OCI-LY7 (cell line): Measurements from ENCODE around the gene SP7. TPM values are rescaled to one million over a fixed set of nuclear protein-coding genes. Genes with fewer than 3 reads are reported as not detected.
A peak's percentile ranks its signal among the peaks of the same experiment; 100 is the strongest.

Experiments
- BruUV-seq: library from RNA; stranded (reverse); fragments of 400-500 nt; replicated peaks from 2 replicates; lab custom pipeline; 2021; lab: Mats Ljungman, UMichigan
- CTCF ChIA-PET: fragments of 300-600 bp; sonication (Branson Sonifier 250); formaldehyde crosslinking; loops from one replicate; lab custom pipeline; 2022; ENCODE audit warnings: antibody characterized with exemption; ENCODE audit not compliant: unreplicated experiment; lab: Charles Lee
- POLR2A ChIA-PET: fragments of 300-600 bp; sonication (Branson Sonifier 250); formaldehyde crosslinking; loops from one replicate; lab custom pipeline; 2022; ENCODE audit warnings: antibody characterized with exemption; lab: Charles Lee
- DNase-seq: peaks from one replicate; pipeline ENCODE4 v3.0.0-alpha.2; 2015; ENCODE audit warnings: low spot score
- H2AFZ ChIP-seq: fragments of 200-600 bp; sonication (generic), shearing (Covaris generic); 2 replicates; pipeline ENCODE4 v1.6.1; 2014; ENCODE audit warnings: mild to moderate bottlenecking, antibody characterized with exemption, low read length, moderate library complexity
- H3K27ac ChIP-seq: fragments of 200-600 bp; sonication (generic); 2 replicates; pipeline ENCODE4 v1.5.1; 2014; ENCODE audit warnings: mixed run types, low read depth, mild to moderate bottlenecking, moderate library complexity, low read length, inconsistent platforms; ENCODE audit not compliant: poor library complexity, severe bottlenecking
- H3K36me3 ChIP-seq: fragments of 200-600 bp; sonication (generic); 2 replicates; pipeline ENCODE4 v1.6.1; 2014; ENCODE audit warnings: mild to moderate bottlenecking, antibody characterized with exemption, low read length, moderate library complexity, mixed read lengths; ENCODE audit not compliant: insufficient read depth
- H3K4me1 ChIP-seq: fragments of 200-600 bp; sonication (generic); 2 replicates; pipeline ENCODE4 v1.5.1; 2014; ENCODE audit warnings: mild to moderate bottlenecking, low read length; ENCODE audit not compliant: insufficient read depth, poor library complexity, severe bottlenecking
- H3K4me2 ChIP-seq: fragments of 200-600 bp; sonication (generic); 2 replicates; pipeline ENCODE4 v1.6.1; 2014; ENCODE audit warnings: mild to moderate bottlenecking, low read length
- H3K4me3 ChIP-seq: fragments of 200-600 bp; sonication (generic); 2 replicates; pipeline ENCODE4 v1.5.1; 2014; ENCODE audit warnings: mild to moderate bottlenecking, low read depth, low read length; ENCODE audit not compliant: poor library complexity, severe bottlenecking
- H3K79me2 ChIP-seq: fragments of 200-600 bp; sonication (generic); 2 replicates; pipeline ENCODE4 v1.6.1; 2016; ENCODE audit warnings: low read depth, mild to moderate bottlenecking, low read length, moderate library complexity, mixed read lengths; ENCODE audit not compliant: insufficient read depth
- H3K9me2 ChIP-seq: fragments of 200-600 bp; sonication (generic); 2 replicates; pipeline ENCODE4 v1.6.1; 2016; ENCODE audit warnings: mild to moderate bottlenecking, low read length, mixed read lengths; ENCODE audit not compliant: insufficient read depth
- H3K9me3 ChIP-seq: fragments of 200-600 bp; sonication (generic); 2 replicates; pipeline ENCODE4 v1.6.1; 2014; ENCODE audit warnings: mild to moderate bottlenecking, mixed run types, low read length, mixed read lengths
- H4K20me1 ChIP-seq: fragments of 200-600 bp; sonication (generic); 2 replicates; pipeline ENCODE4 v1.6.1; 2014; ENCODE audit warnings: mild to moderate bottlenecking, antibody characterized with exemption, low read length, moderate library complexity, mixed read lengths; ENCODE audit not compliant: insufficient read depth
- EZH2phosphoT487 ChIP-seq: fragments of 200-600 bp; sonication (generic); IDR thresholded peaks from 2 replicates; pipeline ENCODE4 v1.6.1; 2018; ENCODE audit warnings: low read depth, borderline replicate concordance, mild to moderate bottlenecking, mixed run types, antibody characterized with exemption, low read length, moderate library complexity, mixed read lengths
- intact Hi-C: fragments of 100-400 bp; cut with micrococcal nuclease; formaldehyde crosslinking; loops from one replicate; pipeline ENCODE4 v1.10.0; 2022; ENCODE audit not compliant: unreplicated experiment
- total RNA-seq, 2 experiments: library from RNA; depleted of rRNA in 1 of 2; stranded (reverse); fragments of >200 nt in 1 of 2; shearing (Covaris generic) in 1 of 2; gene quantifications; 2 replicates each; pipeline ENCODE4 v1.2.3, GENCODE V29; 2014 to 2022
- TF ChIP-seq, protein P1 (sequence below): fragments of 200-600 bp; sonication (generic); conservative IDR thresholded peaks from 2 replicates; pipeline ENCODE4 v1.5.1; 2014; ENCODE audit warnings: mild to moderate bottlenecking, antibody characterized with exemption, low read length, moderate library complexity, mixed read lengths

Gene SP7
- total RNA-seq, 2 experiments from 2014 or later: 0.16 to 0.27 TPM

- peak overlapping the region; percentile 77 for H2AFZ ChIP-seq
- ChIA-PET POLR2A (interaction anchor here (0.7 to 2.4 kb wide), 11 partner anchors 16 to 217 kb away, joined by 3 to 17 read pairs (median 4); partner anchors contain the start of genes AAAS, CSAD, ESPL1 and SPRYD3), CTCF (interaction anchor here (0.6 to 1.7 kb wide), 4 partner anchors 18 to 137 kb away, joined by 3 to 5 read pairs (median 4); partner anchors contain the start of gene AAAS)
- peak overlapping the region; percentile 90 for H3K4me2 ChIP-seq
- H3K36me3 ChIP-seq: peaks cover 65% of the 10 kb centered on the region
- intact Hi-C loops: loop anchor here (1.0 to 2.0 kb wide), 3 partner anchors 25 to 43 kb away; partner anchors contain the start of genes AAAS and ESPL1
- H3K4me3 ChIP-seq: peak overlapping the region; percentile 92
- no peak for DNase-seq
- TF ChIP-seq, protein P1, sequence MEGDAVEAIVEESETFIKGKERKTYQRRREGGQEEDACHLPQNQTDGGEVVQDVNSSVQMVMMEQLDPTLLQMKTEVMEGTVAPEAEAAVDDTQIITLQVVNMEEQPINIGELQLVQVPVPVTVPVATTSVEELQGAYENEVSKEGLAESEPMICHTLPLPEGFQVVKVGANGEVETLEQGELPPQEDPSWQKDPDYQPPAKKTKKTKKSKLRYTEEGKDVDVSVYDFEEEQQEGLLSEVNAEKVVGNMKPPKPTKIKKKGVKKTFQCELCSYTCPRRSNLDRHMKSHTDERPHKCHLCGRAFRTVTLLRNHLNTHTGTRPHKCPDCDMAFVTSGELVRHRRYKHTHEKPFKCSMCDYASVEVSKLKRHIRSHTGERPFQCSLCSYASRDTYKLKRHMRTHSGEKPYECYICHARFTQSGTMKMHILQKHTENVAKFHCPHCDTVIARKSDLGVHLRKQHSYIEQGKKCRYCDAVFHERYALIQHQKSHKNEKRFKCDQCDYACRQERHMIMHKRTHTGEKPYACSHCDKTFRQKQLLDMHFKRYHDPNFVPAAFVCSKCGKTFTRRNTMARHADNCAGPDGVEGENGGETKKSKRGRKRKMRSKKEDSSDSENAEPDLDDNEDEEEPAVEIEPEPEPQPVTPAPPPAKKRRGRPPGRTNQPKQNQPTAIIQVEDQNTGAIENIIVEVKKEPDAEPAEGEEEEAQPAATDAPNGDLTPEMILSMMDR: no peak
- TF ChIP-seq EZH2phosphoT487: no peak
- no peaks in the 10 kb centered on the region for H3K9me3 ChIP-seq
- BruUV-seq: TSS peak; percentile 72
- no peaks in the 10 kb centered on the region for H4K20me1 ChIP-seq
- H3K9me2 ChIP-seq: no peaks in the 10 kb centered on the region
- peak overlapping the region; percentile 38 for H3K27ac ChIP-seq
- H3K79me2 ChIP-seq: peaks cover 25% of the 10 kb centered on the region
- peaks cover 28% of the 10 kb centered on the region for H3K4me1 ChIP-seq
Measured at GRCh38 chr12:53295891-53296219, 40.3 kb downstream of the SP7 start.

- intact Hi-C loops: loop anchor here (1.0 to 2.0 kb wide), 3 partner anchors 26 to 42 kb away; partner anchors contain the start of genes AAAS and ESPL1
- POLR2A ChIA-PET: interaction anchor here (0.7 to 2.4 kb wide), 14 partner anchors 16 to 217 kb away, joined by 3 to 17 read pairs (median 4); partner anchors contain the start of genes AAAS, CSAD, ESPL1 and SPRYD3
- BruUV-seq: no TSS peak
Measured at GRCh38 chr12:53295070-53295890, 40.9 kb downstream of the SP7 start, which contains the start of gene PFDN5. TSS of gene PFDN5 (plus strand) at chr12:53295542. CDS start at chr12:53295568, 26 bp downstream.

More at GRCh38 chr12:53295070-53295890, 40.9 kb downstream of the SP7 start, which contains the start of gene PFDN5:
- DNase-seq: peak; percentile 91
- Histone ChIP-seq H3K79me2 (peaks cover 19% of the 10 kb centered on the region), H3K4me2 (peak within 1 kb of the TSS; percentile 90), H2AFZ (peak within 1 kb of the TSS; percentile 77), H3K9me3 (no peaks in the 10 kb centered on the region), H4K20me1 (no peaks in the 10 kb centered on the region), H3K4me3 (peak within 1 kb of the TSS; percentile 92), H3K9me2 (no peaks in the 10 kb centered on the region), H3K4me1 (peaks cover 24% of the 10 kb centered on the region), H3K27ac (peak within 1 kb of the TSS; percentile 48), H3K36me3 (peaks cover 71% of the 10 kb centered on the region)
- no peak for TF ChIP-seq EZH2phosphoT487
- TF ChIP-seq, protein P1: no peak
- CTCF ChIA-PET: interaction anchor here (0.6 to 1.7 kb wide), 6 partner anchors 18 to 214 kb away, joined by 3 to 5 read pairs (median 4); partner anchors contain the start of gene AAAS
